Hematopoietic multipotent progenitor cell treated with erythropoietin and hydrocortisone succinate and interleukin-3 and kit ligand, for 4 days (in vitro differentiated cells): ENCODE data around the gene TACR1.
"Not testable (repeated sequence)": the region's sequence is repeated elsewhere in the genome, so short reads cannot be mapped to it uniquely, and the experiment has no call there.

ENCODE experiments used
- DNase-seq: peaks from one replicate; pipeline ENCODE4 v3.0.0-alpha.2; 2015

The TACR1 gene, protein sequence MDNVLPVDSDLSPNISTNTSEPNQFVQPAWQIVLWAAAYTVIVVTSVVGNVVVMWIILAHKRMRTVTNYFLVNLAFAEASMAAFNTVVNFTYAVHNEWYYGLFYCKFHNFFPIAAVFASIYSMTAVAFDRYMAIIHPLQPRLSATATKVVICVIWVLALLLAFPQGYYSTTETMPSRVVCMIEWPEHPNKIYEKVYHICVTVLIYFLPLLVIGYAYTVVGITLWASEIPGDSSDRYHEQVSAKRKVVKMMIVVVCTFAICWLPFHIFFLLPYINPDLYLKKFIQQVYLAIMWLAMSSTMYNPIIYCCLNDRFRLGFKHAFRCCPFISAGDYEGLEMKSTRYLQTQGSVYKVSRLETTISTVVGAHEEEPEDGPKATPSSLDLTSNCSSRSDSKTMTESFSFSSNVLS

DNA sequence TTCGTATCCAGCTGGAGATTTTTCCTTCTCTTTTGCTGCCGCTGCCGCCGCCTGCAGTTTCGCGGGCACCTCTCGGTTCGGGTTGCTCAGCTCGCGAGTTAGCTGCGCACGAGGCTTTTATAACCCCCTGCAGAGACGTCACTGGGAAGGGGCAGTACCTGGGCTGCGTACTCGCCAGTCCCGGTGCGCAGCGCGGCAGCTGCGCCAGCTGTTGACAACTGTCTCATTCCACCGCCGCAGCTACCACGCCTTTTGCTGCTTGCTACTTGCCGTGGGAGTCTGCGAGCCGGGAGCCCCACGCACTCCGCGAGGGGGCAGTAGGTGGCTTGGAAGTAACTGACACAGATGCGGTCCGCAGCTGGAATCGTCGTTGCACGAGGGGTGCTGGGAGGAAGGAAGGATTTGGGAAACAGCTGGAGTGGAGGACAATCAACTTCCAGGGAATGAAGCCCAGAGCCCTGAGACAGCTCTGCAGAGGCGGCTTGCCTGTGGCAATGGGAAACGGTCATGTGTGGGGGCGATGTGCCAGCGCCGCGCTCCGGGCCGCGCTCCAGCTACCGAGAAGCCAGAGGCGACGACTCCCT, at the start of gene TACR1:
TSS of gene TACR1 (minus strand) at position 93 of the 584 bp plus-strand sequence. CDS start 586 bp downstream, outside the sequence.
- peak; percentile 86 for DNase-seq

DNA sequence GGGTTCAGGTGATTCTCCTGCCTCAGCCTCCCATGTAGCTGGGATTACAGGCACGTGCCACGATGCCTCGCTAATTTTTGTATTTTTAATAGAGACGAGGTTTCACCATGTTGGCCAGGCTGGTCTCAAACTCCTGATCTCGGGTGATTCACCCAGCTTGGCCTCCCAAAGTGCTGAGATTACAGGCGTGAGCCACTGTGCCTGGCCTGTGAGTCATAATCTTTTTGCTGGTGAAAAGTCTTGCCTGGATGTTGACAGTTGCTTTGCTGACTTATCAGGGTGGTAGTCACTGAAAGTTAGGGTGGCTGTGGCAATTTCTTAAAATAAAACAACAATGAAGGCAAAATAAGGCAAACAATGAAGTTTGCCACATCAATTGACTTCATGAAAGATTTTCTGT, 49.3 kb upstream of the TACR1 start:
- DNase-seq: not testable (repeated sequence)

DNA sequence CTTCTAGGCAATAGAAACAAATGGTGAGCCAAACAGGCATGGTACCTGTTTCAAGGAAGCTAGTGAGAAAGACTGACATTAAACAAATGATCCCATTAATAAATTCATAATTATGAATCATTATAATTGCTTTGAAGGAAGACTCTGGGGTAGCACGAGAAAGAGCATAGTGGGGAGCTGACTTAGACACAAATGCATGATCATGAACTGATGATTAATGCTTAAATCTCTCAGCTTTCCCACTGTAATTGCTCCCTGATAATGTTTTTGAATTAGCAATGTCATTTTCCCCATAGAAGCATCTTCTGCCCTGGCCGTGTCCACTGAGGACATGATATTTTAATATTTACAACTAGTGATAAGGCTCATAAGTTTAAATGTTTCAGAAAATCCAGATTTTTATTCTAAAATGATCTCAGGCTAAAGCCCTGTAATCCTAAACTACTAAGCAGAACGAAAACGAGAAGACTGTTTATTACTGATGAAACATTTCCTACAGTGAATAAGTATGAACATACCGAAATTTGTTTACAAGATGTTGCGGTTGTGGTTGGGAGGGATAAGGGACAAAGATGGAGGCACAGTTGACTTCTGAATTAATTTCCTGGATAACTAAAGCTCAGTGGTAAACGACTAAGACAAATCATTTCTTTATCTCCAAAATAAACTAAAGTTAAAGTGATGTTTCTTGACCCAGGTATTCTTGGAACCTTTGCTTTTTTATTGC, 47.3 kb upstream of the TACR1 start:
- DNase-seq: no peak

DNA sequence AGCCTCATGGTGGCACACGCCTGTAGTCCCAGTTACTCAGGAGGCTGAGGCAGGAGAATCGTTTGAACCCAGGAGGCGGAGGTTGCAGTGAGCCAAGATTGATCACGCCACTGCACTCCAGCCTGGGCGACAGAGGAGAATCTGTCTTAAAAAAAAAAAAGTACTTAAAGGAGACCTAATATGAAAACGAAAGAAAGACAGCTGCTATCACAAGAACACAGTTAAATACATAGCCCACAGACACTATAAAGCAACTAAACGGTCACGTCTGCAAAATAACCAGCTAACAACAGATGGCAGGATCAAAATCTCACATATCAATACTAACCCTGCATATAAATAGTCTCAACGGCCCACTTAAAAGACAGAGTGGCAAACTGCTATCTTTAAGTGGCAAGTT, 43.9 kb upstream of the TACR1 start:
- no peak for DNase-seq

DNA sequence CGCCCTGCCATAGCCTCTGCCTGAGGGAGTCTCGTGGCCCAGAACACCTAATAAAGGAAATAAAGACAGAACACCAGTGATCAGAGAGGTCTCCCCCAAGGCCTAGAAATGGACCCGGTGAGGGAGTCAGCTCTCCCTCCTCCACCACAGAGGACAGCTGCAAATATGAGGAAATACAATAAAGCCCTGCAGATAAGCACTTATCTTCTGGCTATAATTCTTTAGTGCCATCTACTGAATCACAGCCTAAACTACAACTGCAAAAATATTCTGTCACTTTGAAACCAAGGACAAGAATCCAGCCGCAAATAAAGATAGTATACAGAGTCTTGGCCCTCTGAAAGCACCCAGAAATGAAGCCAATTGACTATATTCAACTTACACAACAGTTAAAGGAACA, 42.4 kb upstream of the TACR1 start:
- DNase-seq: peak; percentile 65

DNA sequence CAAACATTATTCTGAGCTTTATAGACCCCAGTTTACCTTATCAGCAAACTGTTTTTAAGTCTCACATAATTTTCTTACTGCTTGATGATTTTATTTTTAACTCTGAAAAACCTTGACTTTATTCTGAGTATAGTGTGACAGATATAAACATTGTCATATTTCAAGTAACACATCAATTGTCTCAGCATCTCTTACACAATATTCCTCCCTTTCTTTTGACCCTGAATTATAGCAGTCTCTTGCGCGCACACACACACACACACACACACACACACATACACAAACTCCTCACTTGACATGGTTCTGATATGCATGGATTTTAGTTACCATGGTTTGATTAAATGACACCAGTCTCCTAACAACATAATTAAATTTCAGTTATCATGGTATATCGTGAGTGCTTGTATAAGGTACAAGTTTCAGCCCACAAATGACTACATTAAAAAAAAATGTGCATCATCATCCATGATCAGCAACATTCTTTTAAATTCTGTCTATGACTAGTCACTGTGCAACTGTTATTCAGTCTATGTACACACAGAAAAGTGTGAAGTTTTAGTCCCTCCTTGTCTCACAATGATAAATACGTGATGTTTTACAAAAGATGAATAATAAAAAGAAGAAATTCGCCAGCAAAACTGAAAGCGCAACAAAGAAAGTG, 39.5 kb upstream of the TACR1 start:
- no peak for DNase-seq

DNA sequence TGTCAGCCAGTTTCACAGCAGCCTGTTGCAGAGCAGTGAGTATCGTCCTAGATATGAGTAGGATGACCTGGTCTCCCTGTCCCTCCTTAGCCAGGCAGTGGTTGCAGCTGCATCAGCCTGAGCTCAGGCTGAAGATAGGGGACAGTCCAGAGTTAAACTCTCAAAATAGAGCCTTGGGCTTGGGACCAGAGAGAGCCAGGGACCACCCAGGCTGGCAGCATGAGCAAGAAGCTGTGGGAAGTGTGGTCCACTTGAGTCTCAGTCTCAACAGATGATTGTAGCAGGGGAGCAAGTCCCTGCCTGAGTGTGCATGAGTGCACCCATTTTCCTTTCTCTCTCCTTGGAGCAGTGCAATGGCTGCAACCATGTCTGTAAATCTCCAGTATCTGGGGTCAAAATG, 38.0 kb upstream of the TACR1 start:
- DNase-seq: no peak

DNA sequence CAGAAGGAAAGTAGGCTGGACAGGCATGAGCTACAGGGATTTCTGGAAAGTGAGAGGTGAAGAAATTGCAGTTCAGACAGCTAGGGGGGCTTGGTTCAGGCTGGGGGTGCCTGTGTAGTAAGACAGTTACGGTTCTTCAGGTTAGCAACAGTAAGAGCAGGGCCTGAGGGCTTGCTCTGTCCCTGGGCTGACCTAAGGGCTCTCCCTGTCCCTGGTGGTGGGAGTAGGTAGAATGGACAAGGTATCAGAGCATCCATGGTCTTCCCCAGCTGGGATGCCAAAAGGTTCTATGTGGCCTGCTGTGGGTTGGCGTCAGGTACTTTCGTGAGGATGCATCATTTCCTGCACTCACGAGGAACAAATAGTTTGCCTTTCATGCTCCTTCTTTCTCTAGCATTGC, 34.6 kb upstream of the TACR1 start:
- no peak for DNase-seq

DNA sequence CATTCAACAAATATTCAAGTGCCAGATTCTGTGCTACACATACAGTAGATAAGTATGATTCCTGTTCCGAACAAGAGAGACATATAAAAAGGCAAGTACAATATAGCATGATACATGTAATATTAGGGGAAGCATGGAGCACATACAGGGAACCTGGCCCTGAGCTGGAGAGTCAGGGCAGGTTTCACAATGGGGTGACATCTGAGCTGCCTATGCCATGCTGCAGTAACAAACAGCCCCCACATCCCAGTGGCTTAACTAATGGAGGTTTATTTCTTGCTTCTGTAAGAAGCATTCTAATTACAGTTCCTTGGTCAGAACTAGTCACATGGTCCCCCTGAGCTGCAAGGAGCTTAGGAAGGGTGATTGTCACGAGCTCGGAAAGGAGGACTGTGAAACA, 27.3 kb upstream of the TACR1 start:
- no peak for DNase-seq

DNA sequence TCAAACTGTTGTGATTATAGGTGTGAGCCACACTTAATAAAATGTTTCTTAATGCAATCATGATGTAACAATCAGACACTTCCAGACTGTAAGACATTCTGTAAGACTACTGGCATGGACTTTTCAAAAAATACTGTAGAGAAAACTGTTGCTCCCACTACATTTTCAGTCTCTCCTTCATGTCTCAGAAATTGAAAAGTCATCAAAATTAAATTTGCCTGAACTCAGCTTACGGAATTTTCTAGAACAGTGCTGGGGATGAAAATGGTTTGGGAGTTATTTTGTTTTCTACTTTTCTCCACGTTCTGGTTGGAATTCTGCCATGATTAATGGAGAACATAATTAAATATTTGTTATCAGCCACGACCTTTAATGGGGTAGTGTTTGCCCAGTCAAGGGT, 26.8 kb upstream of the TACR1 start:
- no peak for DNase-seq

DNA sequence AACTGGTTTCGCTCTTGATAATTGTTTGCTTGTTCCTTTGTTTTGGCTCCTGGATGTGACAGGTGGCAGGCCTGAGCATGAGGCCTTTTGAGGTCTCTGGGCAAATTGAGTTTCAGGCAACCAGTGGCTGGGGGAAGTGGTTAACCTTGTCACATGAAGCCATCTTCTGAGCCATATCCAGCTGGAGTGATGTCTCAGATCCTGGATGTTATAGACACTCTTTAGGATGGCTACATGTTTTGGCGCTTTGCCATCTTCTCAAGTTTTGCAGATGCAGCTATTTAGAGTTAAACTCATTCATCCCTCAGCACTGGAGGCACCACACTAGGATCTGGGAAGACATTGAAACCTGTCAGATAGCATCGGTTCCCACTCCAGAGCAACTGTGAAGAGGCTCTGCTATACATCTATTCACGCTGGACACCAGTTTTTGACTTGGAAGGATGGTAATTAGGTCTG, 25.3 kb upstream of the TACR1 start:
- peak; percentile 14 for DNase-seq

DNA sequence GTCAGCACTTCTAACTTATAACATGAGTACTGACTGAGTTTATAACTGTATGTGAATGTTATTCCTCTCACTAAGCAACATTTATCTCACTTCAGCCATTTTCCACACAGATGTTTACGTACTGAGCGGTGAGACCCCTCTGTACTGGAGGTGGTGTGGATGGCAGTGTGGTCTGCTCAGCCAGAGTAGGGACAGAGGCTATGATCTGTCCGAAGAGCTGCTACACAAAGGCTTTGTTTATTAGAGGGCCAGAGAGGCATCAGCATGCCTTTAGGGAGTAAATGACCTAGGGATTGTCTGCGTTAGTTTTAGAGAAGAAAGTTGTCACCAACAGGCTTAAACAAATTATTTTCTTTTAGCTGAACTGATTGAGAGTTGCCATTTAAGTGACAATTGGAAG, 23.2 kb upstream of the TACR1 start:
- DNase-seq: no peak

DNA sequence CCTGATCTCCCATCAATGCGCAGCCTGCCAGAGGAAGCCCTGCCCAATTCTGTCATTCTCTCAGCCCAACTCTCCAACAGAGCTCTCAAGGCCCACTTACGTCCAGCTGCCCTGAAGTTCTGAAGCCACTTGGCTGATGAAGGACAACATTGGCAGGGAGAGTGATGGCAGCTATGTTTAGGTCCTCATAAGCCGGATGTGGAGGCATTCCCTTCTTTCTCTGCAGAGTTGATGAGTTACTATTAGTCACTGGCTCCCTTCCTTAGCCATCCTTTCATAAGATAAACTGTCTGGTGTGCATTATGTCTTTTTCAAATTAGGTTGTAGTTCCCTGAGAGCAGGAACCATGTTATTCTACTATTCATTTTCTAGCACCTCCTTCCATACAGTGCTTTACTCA, 22.5 kb upstream of the TACR1 start:
- no peak for DNase-seq

DNA sequence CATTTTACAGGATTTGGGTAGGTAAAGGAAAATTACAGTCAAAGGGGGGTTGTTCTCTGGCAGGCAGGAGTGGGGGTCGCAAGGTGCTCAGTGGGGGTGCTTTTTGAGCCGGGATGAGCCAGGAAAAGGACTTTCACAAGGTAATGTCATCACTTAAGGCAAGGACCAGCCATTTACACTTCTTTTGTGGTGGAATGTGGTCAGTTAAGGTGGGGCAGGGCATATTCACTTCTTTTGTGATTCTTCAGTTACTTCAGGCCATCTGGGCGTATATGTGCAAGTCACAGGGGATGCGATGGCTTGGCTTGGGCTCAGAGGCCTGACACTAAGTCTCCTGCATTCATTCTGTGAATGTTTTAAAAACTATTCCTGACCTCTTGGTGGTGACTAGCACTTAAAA, 19.9 kb upstream of the TACR1 start:
- DNase-seq: not testable (repeated sequence)

DNA sequence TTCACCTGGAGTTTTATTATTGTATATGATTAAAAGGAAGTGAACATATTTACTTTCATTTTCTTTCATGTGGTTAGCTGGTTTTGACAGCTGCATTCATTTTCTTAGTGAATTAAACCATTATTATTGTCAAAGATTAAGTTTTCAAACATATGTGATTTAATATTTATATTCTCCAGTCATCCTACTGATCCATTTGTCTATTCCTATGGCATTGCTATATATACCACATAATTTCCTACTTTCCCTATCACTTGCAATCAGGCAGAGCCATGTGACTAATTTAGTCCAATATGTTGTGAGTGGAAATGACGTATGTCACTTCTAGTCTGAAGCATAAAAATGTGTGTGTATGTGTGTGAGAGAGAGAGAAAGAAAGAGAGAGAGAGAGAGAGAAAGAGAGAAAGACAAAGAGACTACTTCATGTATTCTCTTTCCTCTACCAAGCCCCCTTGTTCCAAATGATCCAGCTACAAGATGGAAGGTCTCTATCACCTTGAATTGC, 12.0 kb upstream of the TACR1 start:
- DNase-seq: no peak

DNA sequence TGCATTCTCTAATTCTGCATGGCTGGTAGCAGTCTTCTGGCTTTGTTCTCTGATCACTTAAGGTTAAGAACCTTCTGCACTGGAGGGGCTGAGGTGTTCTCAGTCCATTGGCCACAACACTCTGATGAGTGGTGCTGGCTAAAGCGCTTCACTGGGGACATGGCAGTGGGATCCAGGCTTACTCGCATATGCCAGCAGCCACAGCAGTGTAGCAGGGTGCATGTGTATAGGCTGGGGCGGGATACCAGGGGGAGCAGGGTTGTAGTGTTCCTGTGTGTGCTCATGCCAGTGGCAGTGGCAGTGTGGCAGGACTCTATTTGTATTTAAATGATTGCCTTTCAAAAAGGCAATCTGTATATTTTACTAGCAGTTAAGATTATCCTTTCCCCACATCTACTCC, 11.1 kb upstream of the TACR1 start:
- DNase-seq: no peak

DNA sequence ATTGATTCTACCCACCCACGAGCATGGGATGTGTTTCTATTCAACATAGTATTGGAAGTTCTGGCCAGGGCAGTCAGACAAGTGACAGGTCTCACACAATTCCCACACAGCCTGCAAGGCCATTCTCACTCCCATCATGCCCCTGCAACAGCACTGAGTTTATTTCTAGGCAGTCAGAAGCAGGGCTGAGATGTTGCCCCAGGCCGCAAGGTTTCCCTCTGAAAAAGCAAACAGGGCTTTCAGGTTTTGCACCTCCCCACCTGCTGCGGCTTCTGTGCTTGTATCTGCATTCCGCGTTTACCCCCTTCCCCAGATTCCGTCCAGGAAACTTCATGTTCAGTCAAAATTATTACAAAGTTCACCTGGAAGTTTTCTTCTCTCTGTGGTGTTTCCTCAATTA, 9.4 kb upstream of the TACR1 start:
- no peak for DNase-seq

DNA sequence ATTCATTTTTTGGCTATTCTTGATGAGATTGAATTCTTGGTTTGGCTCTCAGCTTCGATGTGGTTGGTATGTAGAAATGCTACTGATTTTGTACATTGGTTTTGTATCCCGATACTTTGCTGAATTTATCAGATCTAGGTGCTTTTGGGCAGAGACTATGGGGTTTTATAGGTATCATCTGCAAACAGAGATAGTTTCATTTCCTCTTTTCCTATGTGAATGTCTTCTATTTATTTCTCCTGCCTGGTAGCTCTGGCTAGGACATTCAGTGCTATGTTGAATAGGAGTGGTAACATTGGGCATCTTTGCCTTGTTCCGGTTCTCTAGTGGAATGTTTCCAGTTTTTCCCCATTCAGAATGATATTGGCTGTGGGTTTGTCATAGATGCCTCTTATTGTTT, 5.5 kb upstream of the TACR1 start:
- no peak for DNase-seq

DNA sequence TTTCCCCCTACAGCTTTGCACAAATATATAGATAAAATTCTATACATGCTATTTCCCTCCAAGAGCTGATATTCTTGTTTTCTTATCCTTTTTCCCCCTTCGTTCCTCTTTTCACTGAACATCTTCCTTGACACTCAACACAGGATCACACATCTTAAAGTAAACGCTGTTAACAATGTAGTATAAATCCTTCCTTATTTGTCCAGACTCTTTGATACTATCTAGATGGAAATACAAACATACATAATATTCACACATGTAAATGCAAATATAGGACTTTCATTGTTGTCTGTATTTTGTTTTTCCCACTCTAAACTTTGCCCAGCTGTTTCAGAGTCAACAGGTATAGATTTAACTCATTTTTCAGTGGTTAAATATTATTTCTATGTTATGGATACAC, 3.0 kb upstream of the TACR1 start:
- no peak for DNase-seq

DNA sequence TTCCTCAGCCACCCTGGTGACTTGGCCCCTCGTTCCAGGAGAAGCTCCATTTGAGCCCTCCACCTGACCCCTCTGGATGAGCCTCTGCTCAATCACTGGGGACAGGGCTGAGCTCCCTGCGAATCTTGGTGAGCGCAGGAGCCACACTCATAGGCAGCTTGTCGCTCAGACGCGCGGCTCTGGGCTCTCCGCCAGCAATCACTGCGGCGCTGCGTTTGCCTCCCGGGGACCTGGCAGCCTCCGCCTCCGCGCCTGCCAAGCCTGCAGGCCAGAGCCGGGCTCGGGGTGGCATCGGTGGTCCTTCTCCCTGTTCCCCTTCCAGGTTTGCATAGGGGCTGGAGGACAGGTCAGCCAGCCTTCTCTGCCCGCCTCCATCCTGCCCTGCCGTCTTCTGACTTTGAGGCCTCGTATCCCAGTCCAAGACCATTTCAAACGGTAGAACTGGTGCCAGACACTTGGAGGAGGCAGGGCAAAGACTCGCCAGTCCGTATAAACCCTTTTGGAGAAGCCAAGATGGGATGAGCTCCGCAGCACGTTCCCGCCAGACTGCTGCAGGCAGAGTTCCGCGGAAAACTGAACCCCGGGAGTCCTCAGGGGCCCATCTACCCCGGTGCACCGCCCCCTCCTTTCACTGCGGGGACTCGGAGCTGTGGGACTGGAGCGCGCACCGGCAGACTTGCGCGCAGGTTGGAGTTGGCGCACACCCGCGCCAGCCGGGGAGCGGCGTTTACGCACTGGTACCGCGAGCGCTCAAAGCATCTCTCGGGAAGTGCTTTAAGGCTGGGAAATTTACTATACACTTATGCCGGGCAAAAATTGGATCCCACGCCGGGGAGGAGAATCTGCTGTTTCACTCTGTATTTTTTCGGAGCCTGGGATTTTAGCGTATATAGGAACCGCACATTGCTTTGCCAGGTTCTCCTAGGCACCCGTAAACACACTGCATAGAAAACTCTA, 1.1 kb upstream of the TACR1 start:
- DNase-seq: peak; percentile 54

DNA sequence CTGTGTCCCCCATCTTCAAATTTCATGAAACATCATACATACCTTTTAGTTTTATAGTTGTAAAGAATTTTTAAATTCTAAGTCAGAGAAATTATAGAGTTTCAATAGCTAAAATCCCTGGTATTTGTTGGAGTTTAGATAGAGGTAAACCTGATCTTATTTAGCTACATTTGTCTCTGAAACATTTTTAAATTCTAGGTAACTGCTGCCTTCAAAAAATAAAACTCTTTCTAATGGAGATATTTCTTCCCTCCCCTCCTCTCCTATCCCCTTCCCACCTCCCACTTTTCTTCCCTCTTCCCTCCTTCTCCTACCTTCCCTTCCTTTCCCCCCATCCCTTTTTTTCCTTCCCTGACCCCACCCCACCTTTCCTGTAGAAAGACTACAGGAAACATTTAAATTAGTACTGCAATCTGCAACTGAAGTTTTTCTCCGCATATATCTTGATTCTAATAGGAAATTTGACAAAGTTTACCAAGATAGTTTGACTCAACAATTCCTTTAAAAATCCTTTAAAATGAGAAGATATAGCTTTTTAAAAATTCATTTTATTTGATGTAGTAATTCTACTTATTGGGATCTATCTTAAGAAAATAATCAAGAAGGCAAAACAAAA, 4.1 kb downstream of the TACR1 start:
- no peak for DNase-seq
